GM12878 (cell line): ENCODE results near the gene SNAPC3. TPM values are rescaled to one million over a fixed set of nuclear protein-coding genes. Genes with fewer than 3 reads are reported as not detected.

Experiments used
- CBFB ChIP-seq: IDR thresholded peaks from 2 replicates; pipeline ENCODE4 v1.6.1; 2016; ENCODE audit warnings: antibody characterized with exemption, low read depth
- CBX5 ChIP-seq: sonication (generic); IDR thresholded peaks from 2 replicates; pipeline ENCODE4 v1.6.1; 2016; ENCODE audit warnings: low read depth, moderate library complexity, mild to moderate bottlenecking, inconsistent platforms
- CHD4 ChIP-seq: fragments of 200-600 bp; sonication (generic); IDR thresholded peaks from 2 replicates; pipeline ENCODE4 v1.6.1; 2016; ENCODE audit warnings: mild to moderate bottlenecking
- CREM ChIP-seq: IDR thresholded peaks from 2 replicates; pipeline ENCODE4 v1.6.1; 2014; ENCODE audit warnings: antibody characterized with exemption, low read depth
- CTCF ChIP-seq, 3 experiments: IDR thresholded peaks in 2 of 3; conservative IDR thresholded peaks in 1 of 3; 2 replicates each; pipeline ENCODE4 v1.5.1; 2011; ENCODE audit warnings: low read depth in 3 of 3, low read length in 3 of 3, mild to moderate bottlenecking in 3 of 3, control low read depth in 2 of 3, moderate library complexity in 2 of 3, inconsistent platforms in 1 of 3, mixed read lengths in 1 of 3; ENCODE audit not compliant: control insufficient read depth in 2 of 3, insufficient read depth in 1 of 3; ENCODE audit errors: extremely low read depth in 1 of 3
- EED ChIP-seq: sonication (generic); IDR thresholded peaks from 2 replicates; pipeline ENCODE4 v1.6.1; 2016; ENCODE audit warnings: antibody characterized with exemption, low read depth
- ETV6 ChIP-seq, 2 experiments: fragments of 450-650 bp in 1 of 2; IDR thresholded peaks in 1 of 2; conservative IDR thresholded peaks in 1 of 2; 2 replicates each; pipeline ENCODE4 v1.6.1; 2014; ENCODE audit warnings: antibody characterized with exemption in 1 of 2, borderline replicate concordance in 1 of 2, low read depth in 1 of 2, mild to moderate bottlenecking in 1 of 2, moderate library complexity in 1 of 2
- EZH2 ChIP-seq: IDR thresholded peaks from 2 replicates; pipeline ENCODE4 v1.6.1; 2012; ENCODE audit warnings: low read depth, mild to moderate bottlenecking, control low read depth, inconsistent platforms, low read length, borderline replicate concordance; ENCODE audit not compliant: control insufficient read depth
- IKZF1 ChIP-seq: fragments of 450-650 bp; conservative IDR thresholded peaks from 2 replicates; pipeline ENCODE4 v1.6.1; 2017; ENCODE audit warnings: antibody characterized with exemption, mild to moderate bottlenecking
- MEF2A ChIP-seq: IDR thresholded peaks from 2 replicates; pipeline ENCODE4 v1.6.1; 2011; ENCODE audit warnings: low read depth, mild to moderate bottlenecking, low read length, moderate library complexity; ENCODE audit not compliant: insufficient read depth
- MXI1 ChIP-seq: fragments of 150-350 bp; IDR thresholded peaks from 2 replicates; pipeline ENCODE4 v1.6.1; 2011; ENCODE audit warnings: low read depth, mild to moderate bottlenecking, inconsistent platforms, low read length, improper control_type of control experiment
- NFYA ChIP-seq: IDR thresholded peaks from 2 replicates; pipeline ENCODE4 v1.6.1; 2011; ENCODE audit warnings: low read depth, mild to moderate bottlenecking, low read length, improper control_type of control experiment, borderline replicate concordance
- NRF1 ChIP-seq: conservative IDR thresholded peaks from 2 replicates; pipeline ENCODE4 v1.6.1; 2011; ENCODE audit warnings: mild to moderate bottlenecking, low read depth, low read length, improper control_type of control experiment
- RUNX3 ChIP-seq: IDR thresholded peaks from 2 replicates; pipeline ENCODE4 v1.6.1; 2012; ENCODE audit warnings: low read length, inconsistent platforms
- ZBED1 ChIP-seq: IDR thresholded peaks from 2 replicates; pipeline ENCODE4 v1.6.1; 2016; ENCODE audit warnings: borderline replicate concordance
- polyA plus RNA-seq, 11 experiments: library from polyadenylated mRNA; depleted of rRNA in 4 of 11; unstranded in 6 of 11; stranded (reverse) in 5 of 11; fragments of >200 nt; fragmentation: Nextera tagmentation in 4 of 11; fragmentation: Illumina TruSeq in 1 of 11; extraction: Ambion mirVana in 4 of 11; extraction: Trizol in 1 of 11; gene quantifications; 1 replicate in 1 of 11; 2 replicates in 10 of 11; pipeline versions ENCODE4 v1.2.1 to v1.2.3, GENCODE V29; 2011 to 2016; ENCODE audit warnings: inconsistent platforms in 2 of 11, missing spikeins in 2 of 11, low read depth in 1 of 11
- total RNA-seq, 4 experiments: library from RNA; depleted of rRNA in 3 of 4; stranded (reverse); fragments of >200 nt in 3 of 4; fragmentation: Illumina TruSeq in 1 of 4; extraction: Trizol in 1 of 4; gene quantifications; 2 replicates each; pipeline versions ENCODE4 v1.2.1 to v1.2.3, GENCODE V29; 2013 to 2021

The SNAPC3 gene
- total and polyA plus RNA-seq, 10 of the 15 experiments (the other 5 are each of a cell fraction or from before 2014, with no cell fraction given): 5.7 to 47.4 (median 24.6) TPM

GRCh38 chr9:15475923-15476536 is 53.4 kb downstream of the SNAPC3 start (continued):
- TF ChIP-seq CTCF (IDR thresholded peaks at IDR 0.05 in 2 of 3, conservative IDR thresholded peaks at IDR 0.05 in 1 of 3; ENCODE audit: control insufficient read depth in 2 of 3, extremely low read depth in 1 of 3, insufficient read depth in 1 of 3, low read depth in 3 of 3, low read length in 3 of 3) (no peak), CHD4 (no peak), MXI1 (no peak), NRF1 (no peak), CBX5 (0 out of 2 replicates have a peak, but pooled peaks have one; percentile 20), ZBED1 (peak; percentile 46; the same call in 1 of the 2 replicates), CBFB (peak; percentile 55; the same call in 1 of the 2 replicates), IKZF1 (peak; percentile 55), RUNX3 (peak; percentile 87), NFYA (no peak), CREM (peak; percentile 49; the same call in 1 of the 2 replicates), EZH2 (no peak), EED (no peak; the same call in 1 of the 2 replicates), MEF2A (peak; percentile 68), ETV6 (conservative IDR thresholded peaks at IDR 0.05 in 1 of 2, IDR thresholded peaks at IDR 0.05 in 1 of 2; ENCODE audit: borderline replicate concordance in 1 of 2, low read depth in 1 of 2) (peak in 1 of 2 experiments; percentile 16; a peak in 1 of 4 replicates)
